PC-9 (cell line): ENCODE data around the gene HDAC1. TPM values are rescaled to one million over a fixed set of nuclear protein-coding genes. Genes with fewer than 3 reads are reported as not detected.
A peak's percentile ranks its signal among the peaks of the same experiment; 100 is the strongest.

ENCODE experiments used
- BruUV-seq: library from RNA; stranded (reverse); fragments of 400-500 nt; replicated peaks from 2 replicates; lab custom pipeline; 2021; lab: Mats Ljungman, UMichigan
- CTCF ChIA-PET: fragments of 300-600 bp; sonication (Branson Sonifier 250); formaldehyde crosslinking; loops from one replicate; lab custom pipeline; 2022; ENCODE audit warnings: antibody characterized with exemption; lab: Charles Lee
- POLR2A ChIA-PET: fragments of 300-600 bp; sonication (Branson Sonifier 250); formaldehyde crosslinking; loops from one replicate; lab custom pipeline; 2022; ENCODE audit warnings: antibody characterized with exemption; ENCODE audit not compliant: unreplicated experiment; lab: Charles Lee
- DNase-seq, 2 experiments: peaks; one replicate each; pipeline versions ENCODE4 v3.0.0 to v3.0.0-alpha.2; 2015 to 2022; ENCODE audit warnings: mixed read lengths in 1 of 2
- H2AFZ ChIP-seq: fragments of 200-600 bp; sonication (generic); 2 replicates; pipeline ENCODE4 v1.8.1; 2017; ENCODE audit warnings: antibody characterized with exemption
- H3F3A ChIP-seq: fragments of 200-600 bp; sonication (generic); 2 replicates; pipeline ENCODE4 v1.8.1; 2017; ENCODE audit warnings: antibody characterized with exemption, mild to moderate bottlenecking, low read depth; ENCODE audit not compliant: insufficient read depth
- H3K27ac ChIP-seq: fragments of 200-600 bp; sonication (generic); 2 replicates; pipeline ENCODE4 v1.6.1; 2016; ENCODE audit warnings: mixed run types
- H3K27me3 ChIP-seq: fragments of 200-600 bp; sonication (generic); 2 replicates; pipeline ENCODE4 v1.6.1; 2016; ENCODE audit warnings: low read depth, mixed run types; ENCODE audit not compliant: insufficient read depth
- H3K36me3 ChIP-seq: fragments of 200-600 bp; sonication (generic); 2 replicates; pipeline ENCODE4 v1.6.1; 2016; ENCODE audit warnings: low read depth, mixed run types
- H3K4me1 ChIP-seq: fragments of 200-600 bp; sonication (generic); replicated peaks from 2 replicates; pipeline ENCODE4 v1.6.1; 2016; ENCODE audit warnings: mixed run types; ENCODE audit not compliant: insufficient read depth
- H3K4me2 ChIP-seq: fragments of 200-600 bp; sonication (generic); 2 replicates; pipeline ENCODE4 v1.6.1; 2017; ENCODE audit warnings: mixed run types
- H3K4me3 ChIP-seq: fragments of 200-600 bp; sonication (generic); 2 replicates; pipeline ENCODE4 v1.6.1; 2016; ENCODE audit warnings: mixed run types
- H3K79me2 ChIP-seq: fragments of 200-600 bp; sonication (generic); 2 replicates; pipeline ENCODE4 v1.6.1; 2017; ENCODE audit warnings: low read depth, mixed run types
- H3K9me2 ChIP-seq: fragments of 200-600 bp; sonication (generic); 2 replicates; pipeline ENCODE4 v1.8.1; 2017; ENCODE audit warnings: mild to moderate bottlenecking; ENCODE audit not compliant: insufficient read depth
- H3K9me3 ChIP-seq: fragments of 200-600 bp; sonication (generic); 2 replicates; pipeline ENCODE4 v1.8.1; 2016; ENCODE audit warnings: low read depth; ENCODE audit not compliant: insufficient read depth
- H4K20me1 ChIP-seq: fragments of 200-600 bp; sonication (generic); 2 replicates; pipeline ENCODE4 v1.8.1; 2017; ENCODE audit not compliant: insufficient read depth
- EZH2 ChIP-seq: fragments of 200-600 bp; sonication (generic); IDR thresholded peaks from 2 replicates; pipeline ENCODE4 v1.8.0; 2017; ENCODE audit warnings: antibody characterized with exemption, low read depth
- intact Hi-C: fragments of 100-400 bp; cut with micrococcal nuclease; formaldehyde crosslinking; loops from one replicate; pipeline ENCODE4 v1.10.0; 2022; ENCODE audit not compliant: unreplicated experiment
- total RNA-seq: library from RNA; stranded (reverse); gene quantifications from 2 replicates; pipeline ENCODE4 v1.2.3, GENCODE V29; 2021
- TF ChIP-seq, protein P1 (sequence below): fragments of 200-600 bp; sonication (generic); conservative IDR thresholded peaks from 2 replicates; pipeline ENCODE4 v1.6.1; 2017; ENCODE audit warnings: mixed run types, antibody characterized with exemption, mild to moderate bottlenecking, moderate library complexity

Gene HDAC1
- total RNA-seq, 1 experiment from 2014 or later, result 171 TPM

GRCh38 chr1:32273391-32274208 lies 18.3 kb upstream of the HDAC1 start:
- Histone ChIP-seq H3K9me2 (no peaks in the 10 kb centered on the region), H3K27me3 (no peaks in the 10 kb centered on the region), H3K4me1 (peaks cover 18% of the 10 kb centered on the region), H3K79me2 (no peaks in the 10 kb centered on the region), H4K20me1 (no peaks in the 10 kb centered on the region), H3K27ac (peak overlapping the region; percentile 4; the same call in 1 of the 2 replicates), H3K4me2 (peak overlapping the region; percentile 86), H3K4me3 (peak overlapping the region; percentile 38; the same call in 1 of the 2 replicates), H3K9me3 (no peaks in the 10 kb centered on the region), H2AFZ (peak overlapping the region; percentile 67; the same call in 1 of the 2 replicates), H3K36me3 (no peaks in the 10 kb centered on the region), H3F3A (peaks cover 6% of the 10 kb centered on the region; the same call in 1 of the 2 replicates)
- TSS peak; percentile 94 for BruUV-seq
- intact Hi-C loops, result no loop called here
- DNase-seq, result peak; percentile 79 to 86
- TF ChIP-seq, protein P1, sequence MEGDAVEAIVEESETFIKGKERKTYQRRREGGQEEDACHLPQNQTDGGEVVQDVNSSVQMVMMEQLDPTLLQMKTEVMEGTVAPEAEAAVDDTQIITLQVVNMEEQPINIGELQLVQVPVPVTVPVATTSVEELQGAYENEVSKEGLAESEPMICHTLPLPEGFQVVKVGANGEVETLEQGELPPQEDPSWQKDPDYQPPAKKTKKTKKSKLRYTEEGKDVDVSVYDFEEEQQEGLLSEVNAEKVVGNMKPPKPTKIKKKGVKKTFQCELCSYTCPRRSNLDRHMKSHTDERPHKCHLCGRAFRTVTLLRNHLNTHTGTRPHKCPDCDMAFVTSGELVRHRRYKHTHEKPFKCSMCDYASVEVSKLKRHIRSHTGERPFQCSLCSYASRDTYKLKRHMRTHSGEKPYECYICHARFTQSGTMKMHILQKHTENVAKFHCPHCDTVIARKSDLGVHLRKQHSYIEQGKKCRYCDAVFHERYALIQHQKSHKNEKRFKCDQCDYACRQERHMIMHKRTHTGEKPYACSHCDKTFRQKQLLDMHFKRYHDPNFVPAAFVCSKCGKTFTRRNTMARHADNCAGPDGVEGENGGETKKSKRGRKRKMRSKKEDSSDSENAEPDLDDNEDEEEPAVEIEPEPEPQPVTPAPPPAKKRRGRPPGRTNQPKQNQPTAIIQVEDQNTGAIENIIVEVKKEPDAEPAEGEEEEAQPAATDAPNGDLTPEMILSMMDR, result peak; percentile 53
- TF ChIP-seq EZH2, result no peak
- ChIA-PET POLR2A (interaction anchor here (0.6 kb wide), 2 partner anchors 17 to 194 kb away, joined by 4 to 6 read pairs; no protein-coding TSS in a partner anchor), CTCF (no interaction called here)

- no peaks in the 10 kb centered on the region for H3K36me3 ChIP-seq
- H3K4me3 ChIP-seq, result no peak overlapping the region
- BruUV-seq, result no TSS peak
- DNase-seq, result no peak
- no peaks in the 10 kb centered on the region for H4K20me1 ChIP-seq
- intact Hi-C loops, result no loop called here
- H3K79me2 ChIP-seq, result no peaks in the 10 kb centered on the region
- H3F3A ChIP-seq, result peaks cover 6% of the 10 kb centered on the region; the same call in 1 of the 2 replicates
- ChIA-PET CTCF (interaction anchor here (0.6 to 0.7 kb wide), 3 partner anchors 26 to 281 kb away, joined by 3 to 6 read pairs (median 3); no protein-coding TSS in a partner anchor), POLR2A (interaction anchor here (0.6 kb wide), 1 partner anchor 195 kb away, joined by 4 read pairs; no protein-coding TSS in a partner anchor)
- TF ChIP-seq, protein P1, result no peak
- TF ChIP-seq EZH2, result no peak
- H2AFZ ChIP-seq, result no peak overlapping the region
- peaks cover 18% of the 10 kb centered on the region for H3K4me1 ChIP-seq
- H3K27me3 ChIP-seq, result no peaks in the 10 kb centered on the region
- H3K4me2 ChIP-seq, result peak overlapping the region; percentile 86; the same call in 1 of the 2 replicates
- H3K9me3 ChIP-seq, result no peaks in the 10 kb centered on the region
- no peaks in the 10 kb centered on the region for H3K9me2 ChIP-seq
- no peak overlapping the region for H3K27ac ChIP-seq
Measured at GRCh38 chr1:32274646-32275340, 17.1 kb upstream of the HDAC1 start.

DNA sequence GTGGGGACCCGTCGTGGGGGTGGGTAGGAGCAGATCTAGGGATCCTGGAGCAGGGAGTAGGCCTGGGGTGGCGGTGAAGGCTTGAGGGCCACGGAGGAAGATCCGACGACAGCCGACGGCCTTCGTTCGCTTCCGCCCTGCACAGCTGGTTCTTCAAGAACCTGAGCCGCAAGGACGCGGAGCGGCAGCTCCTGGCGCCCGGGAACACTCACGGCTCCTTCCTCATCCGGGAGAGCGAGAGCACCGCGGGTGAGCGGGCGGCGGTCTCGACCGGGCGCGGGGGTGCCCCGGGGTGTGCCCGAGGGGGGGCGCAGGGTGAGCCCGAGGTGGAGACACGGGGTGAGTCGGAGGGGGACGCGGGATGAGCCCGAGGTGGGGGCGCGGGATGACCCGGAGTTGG lies 16.5 kb upstream of the HDAC1 start:
- no peaks in the 10 kb centered on the region for H3K9me3 ChIP-seq
- no peak overlapping the region for H3K4me2 ChIP-seq
- H3K4me1 ChIP-seq, result peaks cover 18% of the 10 kb centered on the region
- H3K4me3 ChIP-seq, result no peak overlapping the region
- CTCF ChIA-PET, result interaction anchor here (0.6 to 0.7 kb wide), 4 partner anchors 23 to 281 kb away, joined by 3 to 8 read pairs (median 4); no protein-coding TSS in a partner anchor
- POLR2A ChIA-PET, result no interaction called here
- no peaks in the 10 kb centered on the region for H3K79me2 ChIP-seq
- no TSS peak for BruUV-seq
- no peak for TF ChIP-seq EZH2
- TF ChIP-seq, protein P1, result no peak
- no peaks in the 10 kb centered on the region for H3K9me2 ChIP-seq
- no peaks in the 10 kb centered on the region for H3K27me3 ChIP-seq
- no peaks in the 10 kb centered on the region for H3K36me3 ChIP-seq
- no peak overlapping the region for H2AFZ ChIP-seq
- no peaks in the 10 kb centered on the region for H4K20me1 ChIP-seq
- H3K27ac ChIP-seq, result no peak overlapping the region
- H3F3A ChIP-seq, result peaks cover 6% of the 10 kb centered on the region; the same call in 1 of the 2 replicates
- DNase-seq, result peak in 1 of 2 experiments; percentile 24
- intact Hi-C loops, result no loop called here
